ENCODE results near the gene PKMYT1. TPM values are rescaled to one million over a fixed set of nuclear protein-coding genes. Genes with fewer than 3 reads are reported as not detected.

Gene PKMYT1
- total and polyA plus RNA-seq, 9 of the 15 experiments (the other 6 are each of a cell fraction or from before 2014, with no cell fraction given): 8.7 to 201 (median 37.8) TPM

DNA sequence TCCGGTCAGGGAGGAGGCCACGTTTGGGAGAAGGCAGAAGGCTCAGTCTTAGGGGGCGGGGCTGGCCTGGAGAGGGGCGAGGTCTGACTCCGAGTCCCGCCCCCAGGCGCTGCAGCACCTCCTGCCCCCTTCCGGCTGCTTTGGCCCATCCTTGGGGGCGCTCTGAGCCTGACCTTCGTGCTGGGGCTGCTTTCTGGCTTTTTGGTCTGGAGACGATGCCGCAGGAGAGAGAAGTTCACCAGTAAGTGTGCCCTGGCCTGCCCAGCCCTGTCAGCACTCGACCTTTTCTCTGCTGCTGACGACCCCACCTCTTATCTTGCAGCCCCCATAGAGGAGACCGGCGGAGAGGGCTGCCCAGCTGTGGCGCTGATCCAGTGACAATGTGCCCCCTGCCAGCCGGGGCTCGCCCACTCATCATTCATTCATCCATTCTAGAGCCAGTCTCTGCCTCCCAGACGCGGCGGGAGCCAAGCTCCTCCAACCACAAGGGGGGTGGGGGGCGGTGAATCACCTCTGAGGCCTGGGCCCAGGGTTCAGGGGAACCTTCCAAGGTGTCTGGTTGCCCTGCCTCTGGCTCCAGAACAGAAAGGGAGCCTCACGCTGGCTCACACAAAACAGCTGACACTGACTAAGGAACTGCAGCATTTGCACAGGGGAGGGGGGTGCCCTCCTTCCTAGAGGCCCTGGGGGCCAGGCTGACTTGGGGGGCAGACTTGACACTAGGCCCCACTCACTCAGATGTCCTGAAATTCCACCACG lies 41.4 kb upstream of the PKMYT1 start (continued):
- TF ChIP-seq TFAM (CRISPR knock-in tag; conservative IDR thresholded peaks at IDR 0.05) (no peak), ZFP30 (CRISPR knock-in tag; IDR thresholded peaks at IDR 0.05; ENCODE audit: borderline replicate concordance) (no peak), MED1 (CRISPR knock-in tag; IDR thresholded peaks at IDR 0.05; ENCODE audit: borderline replicate concordance) (no peak), MTF1 (CRISPR knock-in tag; IDR thresholded peaks at IDR 0.05; ENCODE audit: borderline replicate concordance) (0 out of 2 replicates have a peak, but pooled peaks have one; percentile 44), ZNF121 (CRISPR knock-in tag; conservative IDR thresholded peaks at IDR 0.05) (no peak), MYC (IDR thresholded peaks at IDR 0.05; ENCODE audit: low read depth, low read length) (peak; percentile 21; the same call in 1 of the 2 replicates), MYC (CRISPR knock-in tag; IDR thresholded peaks at IDR 0.05; ENCODE audit: borderline replicate concordance, low read depth) (no peak), CHD1 (IDR thresholded peaks at IDR 0.05; ENCODE audit: low read length) (peak; percentile 46), BCLAF1 (IDR thresholded peaks at IDR 0.05; ENCODE audit: borderline replicate concordance in 1 of 2, control insufficient read depth in 1 of 2, low read depth in 2 of 2, low read length in 1 of 2) (0 out of 4 replicates have a peak, but pooled peaks of 1 of the 2 experiments have one; percentile 47), TAL1 (IDR thresholded peaks at IDR 0.05) (no peak), OTX1 (CRISPR knock-in tag; IDR thresholded peaks at IDR 0.05) (no peak), ZFX (CRISPR knock-in tag; IDR thresholded peaks at IDR 0.05) (peak; percentile 38), HLTF (IDR thresholded peaks at IDR 0.05) (no peak), RBM22 (IDR thresholded peaks at IDR 0.05; ENCODE audit: low read depth, low read length, poor library complexity, severe bottlenecking) (peak; percentile 14), THAP12 (CRISPR knock-in tag; IDR thresholded peaks at IDR 0.05) (0 out of 2 replicates have a peak, but pooled peaks have one; percentile 10), KAT7 (CRISPR knock-in tag; IDR thresholded peaks at IDR 0.05; ENCODE audit: borderline replicate concordance) (no peak), STAG1 (CRISPR knock-in tag; IDR thresholded peaks at IDR 0.05; ENCODE audit: borderline replicate concordance) (peak; percentile 21; the same call in 1 of the 2 replicates)
- TF ChIP-seq, protein P1, sequence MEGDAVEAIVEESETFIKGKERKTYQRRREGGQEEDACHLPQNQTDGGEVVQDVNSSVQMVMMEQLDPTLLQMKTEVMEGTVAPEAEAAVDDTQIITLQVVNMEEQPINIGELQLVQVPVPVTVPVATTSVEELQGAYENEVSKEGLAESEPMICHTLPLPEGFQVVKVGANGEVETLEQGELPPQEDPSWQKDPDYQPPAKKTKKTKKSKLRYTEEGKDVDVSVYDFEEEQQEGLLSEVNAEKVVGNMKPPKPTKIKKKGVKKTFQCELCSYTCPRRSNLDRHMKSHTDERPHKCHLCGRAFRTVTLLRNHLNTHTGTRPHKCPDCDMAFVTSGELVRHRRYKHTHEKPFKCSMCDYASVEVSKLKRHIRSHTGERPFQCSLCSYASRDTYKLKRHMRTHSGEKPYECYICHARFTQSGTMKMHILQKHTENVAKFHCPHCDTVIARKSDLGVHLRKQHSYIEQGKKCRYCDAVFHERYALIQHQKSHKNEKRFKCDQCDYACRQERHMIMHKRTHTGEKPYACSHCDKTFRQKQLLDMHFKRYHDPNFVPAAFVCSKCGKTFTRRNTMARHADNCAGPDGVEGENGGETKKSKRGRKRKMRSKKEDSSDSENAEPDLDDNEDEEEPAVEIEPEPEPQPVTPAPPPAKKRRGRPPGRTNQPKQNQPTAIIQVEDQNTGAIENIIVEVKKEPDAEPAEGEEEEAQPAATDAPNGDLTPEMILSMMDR (IDR thresholded peaks at IDR 0.05 in 2 of 3, conservative IDR thresholded peaks at IDR 0.05 in 1 of 3; ENCODE audit: insufficient read depth in 2 of 3, low read depth in 1 of 3, low read length in 3 of 3): peak; percentile 67 to 87 (median 68)
- TF ChIP-seq, protein P2, sequence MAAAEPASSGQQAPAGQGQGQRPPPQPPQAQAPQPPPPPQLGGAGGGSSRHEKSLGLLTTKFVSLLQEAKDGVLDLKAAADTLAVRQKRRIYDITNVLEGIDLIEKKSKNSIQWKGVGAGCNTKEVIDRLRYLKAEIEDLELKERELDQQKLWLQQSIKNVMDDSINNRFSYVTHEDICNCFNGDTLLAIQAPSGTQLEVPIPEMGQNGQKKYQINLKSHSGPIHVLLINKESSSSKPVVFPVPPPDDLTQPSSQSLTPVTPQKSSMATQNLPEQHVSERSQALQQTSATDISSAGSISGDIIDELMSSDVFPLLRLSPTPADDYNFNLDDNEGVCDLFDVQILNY (CRISPR knock-in tag; IDR thresholded peaks at IDR 0.05): no peak
